ENCODE data around the gene CD200R1.

Gene CD200R1

GRCh38 chr3:112974894-112975293, at the start of gene CD200R1:
Gene CD200R1, minus strand, starts transcription at chr3:112975103. Its CDS starts 246 bp downstream, at chr3:112974857.
- DNase-seq (ENCODE audit: low read depth in 2 of 2), result no peak

- no peak for DNase-seq (ENCODE audit: low read depth in 2 of 2)
Measured at GRCh38 chr3:113021471-113021870, 46.6 kb upstream of the CD200R1 start.

- DNase-seq (ENCODE audit: low read depth in 2 of 2), result peak; percentile 83 to 85
Measured at GRCh38 chr3:113019182-113020137, 44.6 kb upstream of the CD200R1 start.

DNA sequence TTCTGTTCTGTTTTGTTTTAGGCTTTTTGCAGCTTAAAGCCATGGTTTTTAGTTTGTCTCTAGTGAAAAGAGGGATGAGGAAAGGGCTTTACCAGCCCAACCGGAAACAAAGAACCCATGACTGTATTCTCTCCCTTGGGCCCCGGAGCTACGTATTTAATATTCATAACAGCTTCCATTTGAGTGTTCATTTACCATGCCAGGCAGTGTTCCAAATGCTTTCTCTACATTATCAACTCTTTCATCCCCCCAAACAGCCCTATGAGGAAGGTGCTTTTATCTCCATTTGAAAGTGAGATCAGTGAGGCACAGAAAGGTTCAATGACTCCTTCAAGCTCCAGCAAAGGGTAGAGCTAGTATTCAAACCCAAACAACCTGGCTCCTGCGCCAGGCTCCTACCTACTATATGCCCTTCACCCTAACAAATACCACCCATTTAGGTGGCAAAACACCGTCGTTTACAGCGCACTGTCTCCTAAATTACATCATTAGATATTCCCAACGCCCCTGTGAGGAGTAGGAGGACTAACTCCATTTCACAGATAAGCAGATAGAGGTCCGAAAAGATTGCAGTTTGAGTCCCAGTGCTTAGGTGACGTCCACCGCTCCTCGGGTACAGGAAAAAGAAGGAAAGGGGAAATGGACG, 43.8 kb upstream of the CD200R1 start:
- DNase-seq (ENCODE audit: low read depth in 2 of 2), result no peak

DNA sequence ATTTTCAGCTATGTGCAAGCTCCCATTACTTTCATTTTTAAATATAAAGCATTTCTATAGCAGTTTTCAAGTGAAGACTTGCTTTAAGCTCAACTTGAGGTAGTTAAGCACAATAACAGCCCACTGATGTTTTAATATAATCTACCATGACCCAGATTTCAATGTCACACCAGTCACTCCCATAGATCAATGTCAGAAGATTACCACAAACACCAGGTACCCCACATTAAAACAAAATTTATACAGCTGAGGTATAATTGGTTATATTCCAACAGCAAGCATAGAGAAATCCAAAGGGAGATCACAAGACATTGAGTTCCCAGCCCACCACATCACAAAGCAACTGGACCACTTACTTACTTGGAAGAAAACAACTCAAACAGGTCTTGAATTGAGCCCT, 38.7 kb upstream of the CD200R1 start:
- DNase-seq (ENCODE audit: low read depth in 2 of 2), result no peak

DNA sequence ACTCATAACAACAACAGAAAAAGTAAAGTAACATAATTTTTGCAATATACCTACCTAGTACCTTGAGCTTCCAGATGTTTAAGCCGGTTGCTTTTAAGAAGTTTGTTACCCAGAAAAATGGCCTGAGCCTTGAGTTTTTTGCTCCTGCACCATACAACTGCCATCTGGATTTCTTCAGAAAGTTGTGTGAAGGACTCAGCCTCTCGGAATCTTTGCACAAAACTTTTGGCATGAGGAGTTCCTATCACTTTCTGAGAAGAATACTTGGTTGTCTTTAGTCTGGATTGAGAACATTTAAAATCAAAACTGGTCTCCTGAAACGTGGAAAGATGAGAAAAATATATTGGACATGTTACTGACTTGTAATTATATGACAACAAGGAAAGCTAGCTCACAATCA, 33.2 kb upstream of the CD200R1 start:
- DNase-seq (ENCODE audit: low read depth in 2 of 2), result no peak

DNA sequence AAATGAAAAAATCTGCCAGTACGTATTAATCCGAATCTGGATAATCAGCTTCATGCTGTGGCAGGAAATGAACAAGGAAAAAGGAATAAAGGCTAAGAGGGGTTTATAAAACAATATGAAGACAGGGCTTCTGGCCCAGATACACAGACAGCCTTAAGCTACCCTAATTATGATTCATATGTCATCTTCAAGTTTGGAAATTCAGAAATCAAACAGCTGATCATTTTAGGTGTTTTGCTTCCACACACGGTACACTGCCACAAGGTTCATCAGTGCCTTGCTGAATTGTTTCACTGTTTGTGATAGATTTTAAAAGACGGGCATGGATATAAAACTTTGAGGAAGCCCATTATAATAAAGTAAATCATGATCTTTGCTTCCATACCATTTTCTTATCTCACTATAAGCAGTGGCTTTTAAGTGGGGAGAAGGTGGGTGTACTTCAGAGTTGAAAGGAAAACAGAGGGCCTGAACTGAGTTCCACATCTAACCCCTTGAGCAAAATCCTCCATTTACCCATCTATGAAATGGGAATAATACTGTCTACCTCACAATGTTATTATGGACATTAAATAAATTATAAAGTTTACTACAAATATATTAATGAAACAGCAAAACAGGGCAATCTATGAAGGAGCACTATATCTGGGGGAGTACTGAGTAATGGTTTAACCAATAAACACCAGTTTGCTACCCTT, 31.6 kb upstream of the CD200R1 start:
- no peak for DNase-seq (ENCODE audit: low read depth in 2 of 2)

- DNase-seq (ENCODE audit: low read depth in 2 of 2), result no peak
Measured at GRCh38 chr3:113005611-113006010, 30.7 kb upstream of the CD200R1 start.

DNA sequence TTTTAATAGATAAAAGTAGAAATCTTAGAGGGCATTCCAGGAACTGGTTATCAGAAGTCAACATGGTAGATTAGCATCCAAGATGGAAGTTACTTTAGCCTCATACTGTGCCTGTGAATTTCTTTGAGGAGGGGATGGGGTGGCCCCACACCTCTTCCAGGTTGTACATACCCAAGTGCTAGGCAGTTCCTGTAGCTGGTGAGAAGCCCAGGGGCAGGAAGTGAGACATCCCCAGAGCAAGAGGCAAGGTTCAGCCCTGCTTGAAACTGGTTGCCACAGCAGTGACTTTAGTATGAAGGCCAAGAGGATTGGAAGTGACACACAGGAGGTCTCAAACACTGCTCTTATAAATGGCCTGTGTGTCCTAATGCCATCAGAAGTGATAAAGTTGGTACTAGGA, 27.8 kb upstream of the CD200R1 start:
- no peak for DNase-seq (ENCODE audit: low read depth in 2 of 2)

DNA sequence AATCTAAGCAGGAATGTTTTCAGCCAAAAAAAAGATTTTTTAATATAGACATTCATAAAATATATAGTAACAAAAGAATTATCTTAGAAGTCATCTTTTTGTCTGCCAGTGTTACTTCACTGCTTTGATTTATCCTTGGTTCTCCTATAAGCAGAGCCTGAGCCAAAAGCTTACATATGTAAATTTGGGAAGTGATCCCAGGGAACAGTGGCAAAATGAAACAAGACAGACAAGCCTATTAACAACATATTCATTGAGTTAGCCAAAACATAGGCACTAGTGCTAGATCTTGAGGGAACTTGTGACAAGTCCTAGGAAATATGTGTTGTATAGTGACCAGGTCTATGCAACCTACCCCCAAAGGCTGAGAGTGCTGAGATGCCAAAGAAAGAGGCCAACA, 27.1 kb upstream of the CD200R1 start:
- DNase-seq (ENCODE audit: low read depth in 2 of 2), result no peak

DNA sequence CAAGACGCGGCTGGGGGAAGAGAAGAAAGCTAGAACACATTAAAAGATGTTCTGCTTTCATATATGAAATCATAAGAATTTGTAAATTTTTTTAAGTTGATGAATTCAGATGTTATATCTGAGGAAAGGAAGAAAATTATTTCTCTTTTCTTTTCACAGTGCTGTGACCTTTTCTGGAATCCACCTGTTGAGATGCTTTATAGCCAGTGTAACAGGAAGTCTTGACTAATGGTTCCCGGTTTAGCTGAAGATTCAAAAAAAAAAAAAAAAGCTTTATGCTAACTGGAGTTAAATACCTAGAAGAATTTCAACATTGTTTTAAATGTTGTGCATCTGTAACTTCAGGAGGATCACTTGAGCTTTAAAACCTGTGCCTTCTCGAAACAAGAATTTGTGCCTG, 25.8 kb upstream of the CD200R1 start:
- no peak for DNase-seq (ENCODE audit: low read depth in 2 of 2)

GRCh38 chr3:112995800-112996199, 20.9 kb upstream of the CD200R1 start:
- no peak for DNase-seq (ENCODE audit: low read depth in 2 of 2)

DNA sequence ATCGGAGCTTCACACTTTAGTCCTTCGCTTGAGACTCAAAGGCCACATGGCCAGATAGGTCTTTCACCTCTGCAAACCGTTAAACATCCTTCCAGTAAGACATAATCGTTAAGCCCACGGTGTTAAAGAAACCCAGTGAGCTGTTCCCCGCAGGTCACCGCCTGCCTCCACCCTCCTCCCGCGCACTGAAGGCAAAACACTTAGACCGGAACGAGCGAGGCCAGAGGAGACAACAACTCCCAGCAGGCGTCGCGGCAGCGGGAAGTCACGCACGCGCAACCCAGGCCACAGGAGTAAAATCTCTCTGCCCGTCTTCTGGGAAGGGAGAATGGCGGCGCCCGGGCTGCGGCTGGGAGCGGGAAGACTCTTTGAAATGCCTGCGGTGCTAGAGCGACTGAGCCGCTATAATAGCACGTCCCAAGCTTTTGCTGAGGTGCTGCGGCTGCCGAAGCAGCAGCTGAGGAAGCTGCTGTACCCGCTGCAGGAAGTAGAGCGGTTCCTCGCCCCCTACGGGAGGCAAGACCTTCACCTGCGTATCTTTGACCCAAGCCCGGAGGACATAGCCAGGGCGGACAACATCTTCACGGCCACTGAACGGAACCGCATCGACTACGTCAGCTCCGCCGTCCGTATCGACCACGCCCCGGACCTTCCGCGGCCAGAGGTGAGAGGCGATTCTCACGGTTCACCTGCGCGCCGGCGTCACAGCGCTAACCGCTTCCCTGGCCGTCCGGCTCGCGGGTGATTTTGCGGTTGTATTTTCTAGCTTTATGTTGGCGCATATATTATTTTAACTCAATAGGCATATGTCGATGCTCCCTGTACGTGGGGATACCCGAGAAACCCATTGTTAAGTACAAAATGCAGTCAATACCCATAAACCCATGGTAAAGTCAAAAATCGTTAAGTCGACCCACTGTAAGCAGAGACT, 16.0 kb upstream of the CD200R1 start, which contains the start of gene GTPBP8:
Gene GTPBP8, plus strand, starts transcription at position 313 of the 931 bp plus-strand sequence. Its CDS starts 16 bp downstream, at position 329.
- DNase-seq (ENCODE audit: low read depth in 2 of 2), result peak; percentile 75 to 81

DNA sequence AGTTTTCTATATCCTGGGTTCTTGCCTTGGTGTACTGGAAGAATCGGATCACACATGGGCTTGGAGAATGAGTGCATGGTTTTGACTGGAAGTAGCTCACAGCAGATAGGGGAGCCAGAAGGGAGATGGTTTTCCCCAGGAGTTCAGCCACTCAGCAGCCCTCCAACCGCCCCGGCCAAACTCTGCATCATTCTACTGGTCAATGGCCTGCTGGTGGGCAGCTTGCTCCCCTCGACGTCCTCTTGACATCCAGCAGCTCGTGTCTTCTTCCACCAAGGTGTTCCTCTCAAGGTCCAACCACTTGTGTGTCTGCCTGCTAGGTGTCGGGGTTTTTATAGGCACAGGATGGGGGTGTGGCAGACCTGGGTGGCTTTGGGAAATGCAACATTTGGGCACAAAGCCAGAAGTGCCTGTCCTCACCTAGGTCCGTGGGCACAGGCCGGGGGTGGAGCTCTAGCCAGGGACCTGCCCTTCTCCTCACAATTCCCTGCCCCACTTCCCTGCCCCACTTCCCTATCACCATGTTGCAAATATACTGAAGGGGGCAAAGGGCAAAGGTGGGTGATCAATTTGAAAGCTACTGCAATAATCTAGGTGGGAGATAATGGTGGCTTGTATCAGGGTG, 12.9 kb upstream of the CD200R1 start:
- DNase-seq (ENCODE audit: low read depth in 2 of 2), result no peak

GRCh38 chr3:112984485-112984884, 9.6 kb upstream of the CD200R1 start:
- no peak for DNase-seq (ENCODE audit: low read depth in 2 of 2)

- no peak for DNase-seq (ENCODE audit: low read depth in 2 of 2)
Measured at GRCh38 chr3:112982710-112983109, 7.8 kb upstream of the CD200R1 start.

- DNase-seq (ENCODE audit: low read depth in 2 of 2), result no peak
Measured at GRCh38 chr3:112980080-112980479, 5.2 kb upstream of the CD200R1 start.

DNA sequence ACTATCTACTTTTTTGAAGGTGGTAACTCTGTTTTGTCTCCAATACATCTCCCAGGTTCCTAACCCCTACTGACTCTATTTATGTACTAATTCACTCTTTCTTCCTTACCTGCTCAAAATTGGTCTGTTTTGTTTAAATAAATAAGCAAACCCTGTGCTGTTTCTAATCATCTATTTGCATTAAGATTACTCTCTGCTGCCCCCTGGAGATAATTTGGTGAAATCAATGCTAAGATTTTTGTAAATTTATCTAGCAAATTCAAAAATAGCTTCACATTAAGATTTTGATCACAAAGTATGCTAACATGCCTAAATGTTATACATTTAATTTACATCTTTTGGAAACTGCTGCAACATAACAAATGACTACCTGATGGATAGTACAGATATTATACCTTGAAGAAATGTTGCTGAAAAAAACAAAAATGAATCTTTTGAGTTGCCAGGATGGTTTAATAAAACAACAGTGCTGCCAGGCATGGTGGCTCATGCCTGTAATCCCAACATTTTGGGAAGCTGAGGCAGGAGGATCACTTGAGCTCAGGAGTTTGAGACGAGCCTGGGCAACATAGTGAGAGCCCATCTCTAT, 4.4 kb upstream of the CD200R1 start:
- DNase-seq (ENCODE audit: low read depth in 2 of 2), result peak in 1 of 2 donors; percentile 42

DNA sequence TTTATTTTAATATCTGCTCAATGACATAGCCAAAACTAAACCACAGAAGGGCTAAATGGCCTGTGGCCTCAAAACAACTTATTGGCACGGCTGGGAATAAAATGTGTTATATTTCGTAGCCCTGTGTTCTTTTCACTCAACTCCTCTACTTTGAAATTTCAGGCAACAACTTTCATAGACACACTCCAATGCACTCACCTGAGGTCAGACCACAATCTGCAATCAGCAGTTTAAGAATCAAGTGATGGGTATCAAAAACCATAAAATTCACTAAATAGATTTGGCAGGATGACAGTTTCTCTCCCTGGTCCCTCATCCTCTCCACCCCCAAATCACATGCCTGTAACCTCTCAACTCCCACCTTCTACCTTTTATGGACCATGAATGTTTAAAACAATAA, 2.0 kb upstream of the CD200R1 start:
- DNase-seq (ENCODE audit: low read depth in 2 of 2), result no peak

DNA sequence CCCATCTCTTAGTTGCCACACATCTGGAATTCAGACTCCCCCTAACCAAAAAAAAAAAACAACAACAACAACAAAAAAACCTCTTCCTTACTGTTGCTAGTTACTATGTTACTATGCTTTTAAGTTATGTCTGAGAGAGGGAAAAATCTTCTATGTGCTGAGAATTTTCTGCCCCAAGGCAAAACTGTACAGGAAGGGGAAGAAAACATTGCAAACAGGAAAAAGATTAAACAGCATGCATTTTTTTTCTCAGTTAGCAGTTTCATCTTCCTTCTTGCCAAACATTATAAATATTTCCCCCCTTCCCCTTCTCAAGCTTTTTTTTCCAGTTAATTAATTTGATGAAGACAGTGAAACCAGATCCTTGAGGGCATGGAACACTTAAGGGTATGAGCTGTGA, 1.1 kb upstream of the CD200R1 start:
- DNase-seq (ENCODE audit: low read depth in 2 of 2), result no peak
